SH-SY5Y (cell line): Measurements from ENCODE around the gene ARHGDIA.

ENCODE experiments used
- GATA2 ChIP-seq: IDR thresholded peaks from 2 replicates; pipeline ENCODE4 v1.6.1; 2011; ENCODE audit warnings: mild to moderate bottlenecking, low read depth, low read length
- GATA3 ChIP-seq: IDR thresholded peaks from 2 replicates; pipeline ENCODE4 v1.6.1; 2011; ENCODE audit warnings: low read depth, mild to moderate bottlenecking, low read length, moderate library complexity

DNA sequence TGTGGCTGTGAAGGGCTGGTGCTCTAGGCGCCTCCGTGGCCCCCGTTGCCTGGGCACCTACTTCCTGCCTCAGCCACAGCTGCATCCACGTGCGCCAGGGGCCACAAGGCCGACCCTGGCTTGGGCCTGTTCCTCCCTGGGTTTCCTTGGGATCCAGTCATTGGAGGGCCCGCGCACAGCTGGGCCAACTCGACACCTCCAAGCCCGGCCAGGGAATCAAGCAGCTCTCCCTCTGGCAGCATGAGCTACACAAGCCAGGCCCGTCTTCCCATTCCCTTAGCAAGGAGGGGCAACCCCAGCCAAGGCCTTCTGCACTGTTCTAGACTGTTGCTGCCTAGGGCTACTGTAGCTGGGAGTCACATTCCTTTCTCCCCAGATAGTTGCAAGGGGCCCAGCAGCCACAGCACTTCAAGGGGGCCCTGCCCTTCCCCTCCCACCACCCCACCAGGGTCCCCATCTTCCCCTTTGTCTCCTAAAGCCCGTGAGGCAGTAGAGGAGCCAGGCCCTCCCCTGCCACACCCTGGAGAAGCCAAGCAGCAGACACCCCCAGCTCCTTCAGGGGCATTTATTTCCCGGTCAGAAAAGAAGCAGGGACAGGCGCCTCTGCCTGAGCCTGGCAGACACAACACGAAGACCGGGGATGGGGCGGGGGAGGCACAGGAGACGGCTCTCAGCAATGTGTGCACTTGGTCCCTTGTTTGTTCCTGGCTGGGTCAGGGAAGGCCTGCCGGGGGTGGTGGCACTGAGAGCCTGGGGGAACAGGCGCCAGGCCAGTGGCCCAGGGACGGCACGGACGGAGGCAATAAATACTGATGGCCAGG, 3.8 kb downstream of the ARHGDIA start:
- TF ChIP-seq GATA2 (no peak), GATA3 (no peak)
